DOHH2 (cell line): ENCODE measurements around the gene DSCAM.

Experiments used
- H3F3A ChIP-seq: fragments of 200-600 bp; sonication (generic), shearing (Covaris generic); 2 replicates; pipeline ENCODE4 v1.6.0; 2016; ENCODE audit warnings: antibody characterized with exemption, mild to moderate bottlenecking; ENCODE audit not compliant: control insufficient read depth, insufficient read depth
- H3K27ac ChIP-seq: fragments of 200-600 bp; sonication (generic); 2 replicates; pipeline ENCODE4 v1.5.1; 2014; ENCODE audit warnings: low read depth, mild to moderate bottlenecking, low read length, moderate library complexity
- H3K27me3 ChIP-seq: fragments of 200-600 bp; sonication (generic); 2 replicates; pipeline ENCODE4 v1.6.1; 2014; ENCODE audit warnings: mild to moderate bottlenecking, low read length, mixed read lengths; ENCODE audit not compliant: control insufficient read depth
- H3K36me3 ChIP-seq: fragments of 200-600 bp; sonication (generic); 2 replicates; pipeline ENCODE4 v1.6.1; 2014; ENCODE audit warnings: mild to moderate bottlenecking, low read length, moderate library complexity, mixed read lengths; ENCODE audit not compliant: control insufficient read depth
- H3K4me1 ChIP-seq: fragments of 200-600 bp; sonication (generic); 2 replicates; pipeline ENCODE4 v1.6.1; 2014; ENCODE audit warnings: mild to moderate bottlenecking, low read length, mixed read lengths; ENCODE audit not compliant: control insufficient read depth
- H3K4me2 ChIP-seq: fragments of 200-600 bp; sonication (generic); 2 replicates; pipeline ENCODE4 v1.6.0; 2014; ENCODE audit warnings: mild to moderate bottlenecking, low read length, moderate library complexity
- H3K4me3 ChIP-seq: fragments of 200-600 bp; sonication (generic); 2 replicates; pipeline ENCODE4 v1.5.1; 2014; ENCODE audit warnings: mild to moderate bottlenecking, low read length, mixed read lengths
- H3K79me2 ChIP-seq: fragments of 200-600 bp; sonication (generic); 2 replicates; pipeline ENCODE4 v1.6.1; 2014; ENCODE audit warnings: mild to moderate bottlenecking, low read length, mixed read lengths; ENCODE audit not compliant: control insufficient read depth
- H3K9me2 ChIP-seq: fragments of 200-600 bp; sonication (generic); replicated peaks from 2 replicates; pipeline ENCODE4 v1.6.1; 2014; ENCODE audit warnings: mild to moderate bottlenecking, low read length, mixed read lengths; ENCODE audit not compliant: control insufficient read depth
- H3K9me3 ChIP-seq: fragments of 200-600 bp; sonication (generic); 2 replicates; pipeline ENCODE4 v1.6.1; 2014; ENCODE audit warnings: antibody characterized with exemption, low read length, mixed read lengths; ENCODE audit not compliant: control insufficient read depth, insufficient read depth
- H4K20me1 ChIP-seq: fragments of 200-600 bp; sonication (generic); 2 replicates; pipeline ENCODE4 v1.6.0; 2014; ENCODE audit warnings: low read depth, mild to moderate bottlenecking, antibody characterized with exemption, low read length, moderate library complexity; ENCODE audit not compliant: control insufficient read depth, insufficient read depth
- EZH2phosphoT487 ChIP-seq: fragments of 200-600 bp; sonication (generic); IDR thresholded peaks from 2 replicates; pipeline ENCODE4 v1.6.1; 2017; ENCODE audit warnings: borderline replicate concordance, mild to moderate bottlenecking, antibody characterized with exemption, low read length, moderate library complexity, mixed read lengths
- TF ChIP-seq, protein P1 (sequence below): fragments of 200-600 bp; sonication (generic); IDR thresholded peaks from one replicate; pipeline ENCODE4 v1.5.1; 2014; ENCODE audit warnings: antibody characterized with exemption, mild to moderate bottlenecking, low read depth, low read length; ENCODE audit not compliant: poor library complexity, severe bottlenecking

The DSCAM gene

DNA sequence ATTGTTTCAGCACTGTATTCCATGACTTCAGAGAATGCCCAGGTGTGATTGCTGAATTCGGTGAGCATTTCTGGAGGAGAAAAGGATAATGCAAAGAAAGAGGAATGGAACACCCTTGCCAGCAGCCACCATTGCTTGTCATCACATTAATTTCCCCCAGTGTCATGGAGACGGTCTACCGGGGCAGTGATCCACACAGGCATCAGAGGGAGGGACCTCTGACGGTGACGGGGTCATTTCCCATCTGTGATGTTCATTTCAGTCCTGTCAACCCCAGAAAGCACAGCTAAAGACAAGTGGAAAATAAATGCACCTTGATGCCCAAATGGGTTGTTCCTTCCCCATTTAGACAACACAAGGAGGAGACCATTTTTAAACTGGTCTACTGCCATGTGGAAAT is 603.3 kb downstream of the DSCAM start:
- Histone ChIP-seq H3K4me3 (no peak overlapping the region), H3K27me3 (no peaks in the 10 kb centered on the region), H4K20me1 (no peaks in the 10 kb centered on the region), H3F3A (no peaks in the 10 kb centered on the region), H3K9me3 (peaks cover 12% of the 10 kb centered on the region; the same call in 1 of the 2 replicates), H3K9me2 (no peaks in the 10 kb centered on the region), H3K27ac (no peak overlapping the region), H3K4me2 (no peak overlapping the region), H3K79me2 (no peaks in the 10 kb centered on the region), H3K36me3 (no peaks in the 10 kb centered on the region), H3K4me1 (no peaks in the 10 kb centered on the region)
- TF ChIP-seq EZH2phosphoT487, result no peak
- TF ChIP-seq, protein P1, sequence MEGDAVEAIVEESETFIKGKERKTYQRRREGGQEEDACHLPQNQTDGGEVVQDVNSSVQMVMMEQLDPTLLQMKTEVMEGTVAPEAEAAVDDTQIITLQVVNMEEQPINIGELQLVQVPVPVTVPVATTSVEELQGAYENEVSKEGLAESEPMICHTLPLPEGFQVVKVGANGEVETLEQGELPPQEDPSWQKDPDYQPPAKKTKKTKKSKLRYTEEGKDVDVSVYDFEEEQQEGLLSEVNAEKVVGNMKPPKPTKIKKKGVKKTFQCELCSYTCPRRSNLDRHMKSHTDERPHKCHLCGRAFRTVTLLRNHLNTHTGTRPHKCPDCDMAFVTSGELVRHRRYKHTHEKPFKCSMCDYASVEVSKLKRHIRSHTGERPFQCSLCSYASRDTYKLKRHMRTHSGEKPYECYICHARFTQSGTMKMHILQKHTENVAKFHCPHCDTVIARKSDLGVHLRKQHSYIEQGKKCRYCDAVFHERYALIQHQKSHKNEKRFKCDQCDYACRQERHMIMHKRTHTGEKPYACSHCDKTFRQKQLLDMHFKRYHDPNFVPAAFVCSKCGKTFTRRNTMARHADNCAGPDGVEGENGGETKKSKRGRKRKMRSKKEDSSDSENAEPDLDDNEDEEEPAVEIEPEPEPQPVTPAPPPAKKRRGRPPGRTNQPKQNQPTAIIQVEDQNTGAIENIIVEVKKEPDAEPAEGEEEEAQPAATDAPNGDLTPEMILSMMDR, result no peak

DNA sequence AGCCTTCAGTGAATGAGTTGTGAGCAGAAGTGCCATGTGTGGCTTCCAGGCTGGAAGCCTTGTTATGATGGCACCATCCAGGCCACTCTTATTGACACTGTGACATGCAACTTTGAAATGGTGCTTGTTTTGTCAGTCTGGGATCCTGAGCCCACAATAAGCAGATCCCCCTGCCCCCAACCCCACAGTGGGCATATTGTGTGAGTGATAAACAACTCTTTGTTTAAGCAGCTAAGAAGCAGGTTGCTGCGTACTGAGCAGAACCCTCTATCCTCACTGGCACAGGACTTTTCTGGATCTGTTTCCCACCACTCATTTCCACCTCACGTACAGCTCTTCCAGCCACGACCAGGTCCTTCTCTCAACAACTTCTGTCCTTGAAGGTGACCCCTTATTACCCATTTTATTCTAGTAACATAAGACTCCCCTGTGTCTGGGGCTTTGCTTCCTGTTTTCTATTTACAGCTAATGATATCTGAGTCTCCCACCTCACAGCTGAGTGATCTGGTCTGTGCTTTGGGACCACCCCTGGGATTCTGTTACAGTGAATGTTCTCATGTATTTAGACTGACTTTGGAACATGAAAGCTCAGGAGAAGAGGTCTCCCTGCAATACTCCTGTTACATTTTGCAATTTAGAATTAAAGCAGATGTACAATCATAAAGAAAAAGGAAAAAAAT is 604.2 kb downstream of the DSCAM start:
- no peaks in the 10 kb centered on the region for H3K36me3 ChIP-seq
- no peak overlapping the region for H3K4me3 ChIP-seq
- H3K79me2 ChIP-seq, result no peaks in the 10 kb centered on the region
- no peak overlapping the region for H3K4me2 ChIP-seq
- TF ChIP-seq EZH2phosphoT487, result no peak
- TF ChIP-seq, protein P1, result no peak
- no peak overlapping the region for H3K27ac ChIP-seq
- no peaks in the 10 kb centered on the region for H3K27me3 ChIP-seq
- no peaks in the 10 kb centered on the region for H4K20me1 ChIP-seq
- peaks cover 12% of the 10 kb centered on the region; the same call in 1 of the 2 replicates for H3K9me3 ChIP-seq
- H3K4me1 ChIP-seq, result no peaks in the 10 kb centered on the region
- H3F3A ChIP-seq, result no peaks in the 10 kb centered on the region
- no peaks in the 10 kb centered on the region for H3K9me2 ChIP-seq

DNA sequence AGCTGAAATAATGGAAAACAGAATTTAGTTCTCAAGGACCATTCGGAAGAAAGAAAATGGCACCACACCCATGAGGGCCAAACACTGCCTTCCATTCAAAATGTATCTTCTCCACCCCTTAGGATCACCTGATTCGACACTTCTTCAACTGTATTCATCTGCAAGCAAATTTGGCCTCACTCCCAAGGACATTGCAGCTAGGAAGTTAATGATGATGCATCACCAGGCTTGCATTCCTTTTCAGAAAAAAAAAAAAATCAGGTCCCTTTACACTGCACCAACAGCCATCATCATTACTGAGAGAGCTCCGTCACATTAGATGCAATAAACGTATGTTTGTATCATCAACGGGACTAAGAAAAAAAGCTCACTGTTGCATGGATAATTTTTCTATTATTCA is 611.4 kb downstream of the DSCAM start:
- Histone ChIP-seq H3K9me2 (no peaks in the 10 kb centered on the region), H3K27ac (no peak overlapping the region), H3K4me2 (no peak overlapping the region), H3K4me3 (no peak overlapping the region), H4K20me1 (no peaks in the 10 kb centered on the region), H3F3A (no peaks in the 10 kb centered on the region), H3K36me3 (no peaks in the 10 kb centered on the region), H3K27me3 (no peaks in the 10 kb centered on the region), H3K4me1 (no peaks in the 10 kb centered on the region), H3K79me2 (no peaks in the 10 kb centered on the region), H3K9me3 (peaks cover 3% of the 10 kb centered on the region; the same call in 1 of the 2 replicates)
- TF ChIP-seq EZH2phosphoT487, result no peak
- TF ChIP-seq, protein P1, result no peak
